Mesendoderm (in vitro differentiated cells): ENCODE results near the gene MPST.

ENCODE experiments used
- DNase-seq: peaks from one replicate; pipeline ENCODE4 v3.0.0; 2013
- H2AK5ac ChIP-seq: 2 replicates; pipeline ENCODE4 v1.6.1; 2013; ENCODE audit warnings: low read length, inconsistent platforms
- H2BK120ac ChIP-seq: 2 replicates; pipeline ENCODE4 v1.6.1; 2013; ENCODE audit warnings: low read depth, mild to moderate bottlenecking, low read length, moderate library complexity, mixed read lengths
- H2BK15ac ChIP-seq: replicated peaks from 2 replicates; pipeline ENCODE4 v1.6.1; 2013; ENCODE audit warnings: low read depth, mild to moderate bottlenecking, moderate library complexity
- H2BK5ac ChIP-seq: 2 replicates; pipeline ENCODE4 v1.6.1; 2013; ENCODE audit warnings: low read length, inconsistent platforms
- H3K18ac ChIP-seq: 2 replicates; pipeline ENCODE4 v1.6.1; 2013; ENCODE audit warnings: mild to moderate bottlenecking, low read length, mixed read lengths
- H3K23ac ChIP-seq: one replicate; pipeline ENCODE4 v1.6.1; 2013; ENCODE audit warnings: low read length
- H3K27ac ChIP-seq: 2 replicates; pipeline ENCODE4 v1.5.1; 2013; ENCODE audit warnings: low read depth, mild to moderate bottlenecking, inconsistent platforms, low read length, moderate library complexity
- H3K27me3 ChIP-seq: 2 replicates; pipeline ENCODE4 v1.6.1; 2013; ENCODE audit warnings: low read length, control low read depth, mild to moderate bottlenecking, inconsistent platforms; ENCODE audit not compliant: insufficient read depth, poor library complexity
- H3K36me3 ChIP-seq: 2 replicates; pipeline ENCODE4 v1.6.1; 2013; ENCODE audit warnings: low read length, inconsistent platforms; ENCODE audit not compliant: control insufficient read depth, insufficient read depth
- H3K4ac ChIP-seq: one replicate; pipeline ENCODE4 v1.6.1; 2013; ENCODE audit warnings: low read depth, mild to moderate bottlenecking, low read length, moderate library complexity
- H3K4me1 ChIP-seq: 2 replicates; pipeline ENCODE4 v1.6.1; 2013; ENCODE audit warnings: low read depth, low read length, inconsistent platforms; ENCODE audit not compliant: control insufficient read depth
- H3K4me2 ChIP-seq: 2 replicates; pipeline ENCODE4 v1.6.1; 2013; ENCODE audit warnings: low read length
- H3K4me3 ChIP-seq: 2 replicates; pipeline ENCODE4 v1.5.1; 2013; ENCODE audit warnings: mild to moderate bottlenecking, low read length
- H3K56ac ChIP-seq: one replicate; pipeline ENCODE4 v1.6.1; 2013; ENCODE audit warnings: low read length
- H3K79me1 ChIP-seq: 2 replicates; pipeline ENCODE4 v1.6.1; 2013; ENCODE audit warnings: low read length, inconsistent platforms
- H3K79me2 ChIP-seq: 2 replicates; pipeline ENCODE4 v1.6.1; 2013; ENCODE audit warnings: mild to moderate bottlenecking, low read length; ENCODE audit not compliant: control insufficient read depth, insufficient read depth
- H3K9ac ChIP-seq: 2 replicates; pipeline ENCODE4 v1.6.1; 2013; ENCODE audit warnings: low read length, inconsistent platforms
- H4K5ac ChIP-seq: one replicate; pipeline ENCODE4 v1.6.1; 2013; ENCODE audit warnings: low read length
- H4K8ac ChIP-seq: one replicate; pipeline ENCODE4 v1.6.1; 2013; ENCODE audit warnings: low read depth, mild to moderate bottlenecking, control low read depth, low read length, moderate library complexity
- WGBS: extraction: QIAGEN DNeasy Blood & Tissue Kit; methylation state at CpG from one replicate; pipeline ENCODE4 v1.1.7; 2013; ENCODE audit warnings: low lambda C conversion rate, missing lambda C conversion rate; ENCODE audit not compliant: insufficient coverage; ENCODE audit errors: extremely low coverage; 5-methylcytosine and 5-hydroxymethylcytosine counted together

The MPST gene

GRCh38 chr22:37025500-37026070 is 6.0 kb downstream of the MPST start:
- H3K4me1 ChIP-seq, result no peaks in the 10 kb centered on the region
- no peak overlapping the region for H3K23ac ChIP-seq
- H3K27ac ChIP-seq, result no peak overlapping the region
- peaks cover 16% of the 10 kb centered on the region for H3K79me1 ChIP-seq
- no peak overlapping the region for H4K8ac ChIP-seq
- no peak overlapping the region for H3K4me3 ChIP-seq
- H3K4ac ChIP-seq, result no peak overlapping the region
- no peak overlapping the region for H2BK15ac ChIP-seq
- no peak overlapping the region for H2BK120ac ChIP-seq
- no peaks in the 10 kb centered on the region for H3K27me3 ChIP-seq
- no peak overlapping the region for H2AK5ac ChIP-seq
- H3K4me2 ChIP-seq, result no peak overlapping the region
- no peak overlapping the region for H4K5ac ChIP-seq
- WGBS, result no CpG with 5 or more reads among the region's 10 CpGs
- H3K18ac ChIP-seq, result no peak overlapping the region
- no peak for DNase-seq
- no peak overlapping the region for H3K9ac ChIP-seq
- peaks cover 7% of the 10 kb centered on the region for H3K36me3 ChIP-seq
- no peak overlapping the region for H2BK5ac ChIP-seq
- H3K79me2 ChIP-seq, result peaks cover 2% of the 10 kb centered on the region
- no peak overlapping the region for H3K56ac ChIP-seq

- H2BK5ac ChIP-seq, result no peak overlapping the region
- no peak overlapping the region for H3K23ac ChIP-seq
- DNase-seq, result no peak
- no peak overlapping the region for H3K9ac ChIP-seq
- no CpG with 5 or more reads among the region's 5 CpGs for WGBS
- peaks cover 13% of the 10 kb centered on the region for H3K79me1 ChIP-seq
- H4K8ac ChIP-seq, result no peak overlapping the region
- H2BK120ac ChIP-seq, result no peak overlapping the region
- H3K56ac ChIP-seq, result no peak overlapping the region
- no peak overlapping the region for H3K4me3 ChIP-seq
- peaks cover 7% of the 10 kb centered on the region for H3K36me3 ChIP-seq
- no peak overlapping the region for H2BK15ac ChIP-seq
- H3K79me2 ChIP-seq, result peaks cover 2% of the 10 kb centered on the region
- no peak overlapping the region for H3K27ac ChIP-seq
- no peak overlapping the region for H2AK5ac ChIP-seq
- H3K27me3 ChIP-seq, result no peaks in the 10 kb centered on the region
- no peak overlapping the region for H4K5ac ChIP-seq
- no peaks in the 10 kb centered on the region for H3K4me1 ChIP-seq
- no peak overlapping the region for H3K18ac ChIP-seq
- no peak overlapping the region for H3K4me2 ChIP-seq
- no peak overlapping the region for H3K4ac ChIP-seq
Observed at GRCh38 chr22:37026325-37026724, 6.8 kb downstream of the MPST start.

- H3K79me2 ChIP-seq, result no peaks in the 10 kb centered on the region
- H3K4me3 ChIP-seq, result no peak overlapping the region
- no CpG with 5 or more reads among the region's 7 CpGs for WGBS
- H4K5ac ChIP-seq, result no peak overlapping the region
- H2AK5ac ChIP-seq, result no peak overlapping the region
- H3K9ac ChIP-seq, result no peak overlapping the region
- H2BK5ac ChIP-seq, result no peak overlapping the region
- no peak for DNase-seq
- no peak overlapping the region for H3K27ac ChIP-seq
- H3K4me1 ChIP-seq, result no peaks in the 10 kb centered on the region
- H3K79me1 ChIP-seq, result peaks cover 8% of the 10 kb centered on the region
- no peak overlapping the region for H3K4ac ChIP-seq
- no peak overlapping the region for H2BK120ac ChIP-seq
- no peak overlapping the region for H2BK15ac ChIP-seq
- no peak overlapping the region for H3K4me2 ChIP-seq
- H3K18ac ChIP-seq, result no peak overlapping the region
- no peak overlapping the region for H3K56ac ChIP-seq
- H3K36me3 ChIP-seq, result peaks cover 7% of the 10 kb centered on the region
- H4K8ac ChIP-seq, result no peak overlapping the region
- no peak overlapping the region for H3K23ac ChIP-seq
- no peaks in the 10 kb centered on the region for H3K27me3 ChIP-seq
Observed at GRCh38 chr22:37027556-37027955, 8.0 kb downstream of the MPST start.

GRCh38 chr22:37028692-37029674 is 9.4 kb downstream of the MPST start:
- Histone ChIP-seq H3K79me2 (no peaks in the 10 kb centered on the region), H3K4me2 (no peak overlapping the region), H3K4me1 (no peaks in the 10 kb centered on the region), H3K23ac (no peak overlapping the region), H4K8ac (no peak overlapping the region), H3K4me3 (no peak overlapping the region), H3K4ac (no peak overlapping the region), H3K56ac (no peak overlapping the region), H3K9ac (no peak overlapping the region), H2BK120ac (no peak overlapping the region), H2AK5ac (no peak overlapping the region), H3K27me3 (no peaks in the 10 kb centered on the region), H3K79me1 (peaks cover 5% of the 10 kb centered on the region), H2BK5ac (no peak overlapping the region), H3K36me3 (peaks cover 7% of the 10 kb centered on the region), H3K27ac (no peak overlapping the region), H2BK15ac (no peak overlapping the region), H4K5ac (no peak overlapping the region), H3K18ac (no peak overlapping the region)
- no CpG with 5 or more reads among the region's 22 CpGs for WGBS
- DNase-seq, result no peak

- no peaks in the 10 kb centered on the region for H3K79me2 ChIP-seq
- no peak overlapping the region for H3K27ac ChIP-seq
Observed at GRCh38 chr22:37030560-37031281, 11.2 kb downstream of the MPST start.

More at GRCh38 chr22:37030560-37031281, 11.2 kb downstream of the MPST start:
- no peak overlapping the region for H2BK120ac ChIP-seq
- H3K18ac ChIP-seq, result no peak overlapping the region
- no peak overlapping the region for H3K4ac ChIP-seq
- no peak for DNase-seq
- H2BK5ac ChIP-seq, result no peak overlapping the region
- H2AK5ac ChIP-seq, result no peak overlapping the region
- no peak overlapping the region for H4K8ac ChIP-seq
- H4K5ac ChIP-seq, result no peak overlapping the region
- H3K4me3 ChIP-seq, result no peak overlapping the region
- H3K56ac ChIP-seq, result no peak overlapping the region
- peaks cover 7% of the 10 kb centered on the region for H3K36me3 ChIP-seq
- peaks cover 5% of the 10 kb centered on the region for H3K79me1 ChIP-seq
- no peaks in the 10 kb centered on the region for H3K4me1 ChIP-seq
- WGBS, result no CpG with 5 or more reads among the region's 14 CpGs
- no peaks in the 10 kb centered on the region for H3K27me3 ChIP-seq
- H3K9ac ChIP-seq, result no peak overlapping the region
- no peak overlapping the region for H3K4me2 ChIP-seq
- no peak overlapping the region for H2BK15ac ChIP-seq
- no peak overlapping the region for H3K23ac ChIP-seq
